ENCODE measurements around the gene L3MBTL4. TPM values are rescaled to one million over a fixed set of nuclear protein-coding genes. Genes with fewer than 3 reads are reported as not detected.

The L3MBTL4 gene
- total RNA-seq, 2 experiments from 2014 or later, result 0.19 to 0.47 TPM

GRCh38 chr18:5977022-5977421, 437.7 kb downstream of the L3MBTL4 start:
- TF ChIP-seq CTCF (IDR thresholded peaks at IDR 0.05), result no peak
- H3K27me3 Mint-ChIP-seq, result no peaks in the 10 kb centered on the region
- Histone ChIP-seq H3K9me3 (ENCODE audit: control insufficient read depth in 1 of 2, insufficient read depth in 1 of 2, low read length in 2 of 2) (peaks cover 0 to 6% of the 10 kb centered on the region in 2 experiments), H3K27me3 (ENCODE audit: control insufficient read depth in 1 of 2, insufficient read depth in 2 of 2, low read length in 2 of 2) (no peaks in the 10 kb centered on the region), H3K4me1 (ENCODE audit: insufficient read depth, low read length) (no peaks in the 10 kb centered on the region), H3K4me3 (ENCODE audit: low read length) (no peak overlapping the region), H3K27ac (ENCODE audit: low read depth in 1 of 2, low read length in 2 of 2) (no peak overlapping the region), H3K36me3 (ENCODE audit: insufficient read depth, low read length) (no peaks in the 10 kb centered on the region)
- ChIA-PET CTCF (no interaction called here), POLR2A (no interaction called here)
- no peak overlapping the region for H3K4me3 Mint-ChIP-seq
- intact Hi-C loops (cut with DNase I, micrococcal nuclease), result no loop called here
- H3K36me3 Mint-ChIP-seq (ENCODE audit: low read depth), result no peaks in the 10 kb centered on the region
- ATAC-seq (ENCODE audit: poor library complexity), result no peak
- H3K4me1 Mint-ChIP-seq (ENCODE audit: low read depth), result no peaks in the 10 kb centered on the region
- H3K9me3 Mint-ChIP-seq, result no peaks in the 10 kb centered on the region
- no peak for DNase-seq
- no peak overlapping the region for H3K27ac Mint-ChIP-seq

- Mint-ChIP-seq H3K27ac (no peak overlapping the region), H3K4me3 (no peak overlapping the region), H3K9me3 (no peaks in the 10 kb centered on the region), H3K36me3 (ENCODE audit: low read depth) (no peaks in the 10 kb centered on the region), H3K4me1 (ENCODE audit: low read depth) (peaks cover 4% of the 10 kb centered on the region), H3K27me3 (no peaks in the 10 kb centered on the region)
- intact Hi-C loops (cut with DNase I, micrococcal nuclease), result no loop called here
- H3K36me3 ChIP-seq (ENCODE audit: insufficient read depth, low read length), result no peaks in the 10 kb centered on the region
- H3K4me1 ChIP-seq (ENCODE audit: insufficient read depth, low read length), result no peaks in the 10 kb centered on the region
- H3K9me3 ChIP-seq (ENCODE audit: control insufficient read depth in 1 of 2, insufficient read depth in 1 of 2, low read length in 2 of 2), result peaks cover 0 to 6% of the 10 kb centered on the region in 2 experiments
- no peak for TF ChIP-seq CTCF (IDR thresholded peaks at IDR 0.05)
- ChIA-PET CTCF (no interaction called here), POLR2A (no interaction called here)
- DNase-seq (no peak), ATAC-seq (ENCODE audit: poor library complexity) (no peak)
- no peaks in the 10 kb centered on the region for H3K27me3 ChIP-seq (ENCODE audit: control insufficient read depth in 1 of 2, insufficient read depth in 2 of 2, low read length in 2 of 2)
- H3K4me3 ChIP-seq (ENCODE audit: low read length), result no peak overlapping the region
- no peak overlapping the region for H3K27ac ChIP-seq (ENCODE audit: low read depth in 1 of 2, low read length in 2 of 2)
Observed at GRCh38 chr18:5975111-5976002, 439.4 kb downstream of the L3MBTL4 start.

GRCh38 chr18:5974696-5975095, 440.0 kb downstream of the L3MBTL4 start:
- TF ChIP-seq CTCF (IDR thresholded peaks at IDR 0.05), result no peak
- ATAC-seq (ENCODE audit: poor library complexity), result no peak
- intact Hi-C loops (cut with DNase I, micrococcal nuclease), result no loop called here
- Mint-ChIP-seq H3K4me3 (no peak overlapping the region), H3K4me1 (ENCODE audit: low read depth) (peaks cover 10% of the 10 kb centered on the region), H3K27me3 (no peaks in the 10 kb centered on the region), H3K36me3 (ENCODE audit: low read depth) (no peaks in the 10 kb centered on the region), H3K27ac (no peak overlapping the region), H3K9me3 (no peaks in the 10 kb centered on the region)
- ChIA-PET POLR2A (no interaction called here), CTCF (no interaction called here)
- Histone ChIP-seq H3K27ac (ENCODE audit: low read depth in 1 of 2, low read length in 2 of 2) (no peak overlapping the region), H3K9me3 (ENCODE audit: control insufficient read depth in 1 of 2, insufficient read depth in 1 of 2, low read length in 2 of 2) (peaks cover 0 to 6% of the 10 kb centered on the region in 2 experiments), H3K4me1 (ENCODE audit: insufficient read depth, low read length) (no peaks in the 10 kb centered on the region), H3K27me3 (ENCODE audit: control insufficient read depth in 1 of 2, insufficient read depth in 2 of 2, low read length in 2 of 2) (no peaks in the 10 kb centered on the region), H3K4me3 (ENCODE audit: low read length) (no peak overlapping the region), H3K36me3 (ENCODE audit: insufficient read depth, low read length) (no peaks in the 10 kb centered on the region)
- DNase-seq, result no peak
